Measurements from ENCODE around the gene CRYGB.

- TF ChIP-seq REST (IDR thresholded peaks at IDR 0.05; ENCODE audit: low read depth) (no peak), FOXM1 (IDR thresholded peaks at IDR 0.05; ENCODE audit: borderline replicate concordance, low read depth) (no peak), EP300 (IDR thresholded peaks at IDR 0.05; ENCODE audit: borderline replicate concordance) (no peak), EGR1 (IDR thresholded peaks at IDR 0.05) (no peak), RAD21 (IDR thresholded peaks at IDR 0.05; ENCODE audit: low read depth) (no peak)
Measured at GRCh38 chr2:208103616-208104015, 42.3 kb downstream of the CRYGB start.

All from Ishikawa (cell line).